Caco-2 (cell line): ENCODE measurements around the gene ASIC4. TPM values are rescaled to one million over a fixed set of nuclear protein-coding genes. Genes with fewer than 3 reads are reported as not detected.

ENCODE experiments used
- BruUV-seq: library from RNA; stranded (reverse); fragments of 400-500 nt; replicated peaks from 2 replicates; lab custom pipeline; 2021; lab: Mats Ljungman, UMichigan
- CTCF ChIA-PET: fragments of 300-600 bp; sonication (Branson Sonifier 250); formaldehyde crosslinking; loops from one replicate; lab custom pipeline; 2022; ENCODE audit warnings: antibody characterized with exemption; lab: Charles Lee
- POLR2A ChIA-PET: fragments of 300-600 bp; sonication (Branson Sonifier 250); formaldehyde crosslinking; loops from one replicate; lab custom pipeline; 2022; ENCODE audit warnings: antibody characterized with exemption; lab: Charles Lee
- DNase-seq, 2 experiments: peaks; one replicate each; pipeline versions ENCODE4 v3.0.0 to v3.0.0-alpha.2; 2020 to 2022
- H3K27me3 ChIP-seq: replicated peaks from 2 replicates; pipeline ENCODE4 v1.6.0; 2011; ENCODE audit warnings: low read length; ENCODE audit not compliant: control insufficient read depth, insufficient read depth
- H3K36me3 ChIP-seq: 2 replicates; pipeline ENCODE4 v1.5.1; 2011; ENCODE audit warnings: low read length; ENCODE audit not compliant: control insufficient read depth, insufficient read depth
- H3K4me1 ChIP-seq: fragments of 250-450 bp; sonication (Bioruptor Pico); 2 replicates; pipeline ENCODE4 v1.5.1; 2020; ENCODE audit warnings: mild to moderate bottlenecking
- H3K4me3 ChIP-seq: 2 replicates; pipeline ENCODE4 v1.5.1; 2011; ENCODE audit warnings: low read depth, mild to moderate bottlenecking, control low read depth, low read length
- H3K9me3 ChIP-seq: fragments of 250-450 bp; sonication (Bioruptor Pico); 2 replicates; pipeline ENCODE4 v1.5.1; 2020; ENCODE audit warnings: mild to moderate bottlenecking, moderate library complexity
- H3K27ac Mint-ChIP-seq: one replicate; pipeline ENCODE4 v1.8.0; 2022; ENCODE audit warnings: mixed read lengths; ENCODE audit not compliant: unreplicated experiment
- H3K27me3 Mint-ChIP-seq: one replicate; pipeline ENCODE4 v1.8.0; 2022; ENCODE audit warnings: mixed read lengths; ENCODE audit not compliant: insufficient read depth, unreplicated experiment
- H3K36me3 Mint-ChIP-seq: one replicate; pipeline ENCODE4 v1.8.0; 2022; ENCODE audit warnings: mild to moderate bottlenecking, mixed read lengths; ENCODE audit not compliant: insufficient read depth, unreplicated experiment
- H3K4me1 Mint-ChIP-seq: one replicate; pipeline ENCODE4 v1.8.0; 2022; ENCODE audit warnings: low read depth, mixed read lengths; ENCODE audit not compliant: unreplicated experiment
- H3K4me3 Mint-ChIP-seq: one replicate; pipeline ENCODE4 v1.8.0; 2022; ENCODE audit warnings: mild to moderate bottlenecking, moderate library complexity, mixed read lengths; ENCODE audit not compliant: unreplicated experiment
- H3K9me3 Mint-ChIP-seq: one replicate; pipeline ENCODE4 v1.8.0; 2022; ENCODE audit warnings: mixed read lengths; ENCODE audit not compliant: unreplicated experiment
- CTCF ChIP-seq, 2 experiments: fragments of 200-600 bp in 1 of 2; IDR thresholded peaks; 1 replicate in 1 of 2; 2 replicates in 1 of 2; pipeline versions ENCODE4 v1.5.1 to v1.8.0; 2011 to 2022; ENCODE audit warnings: antibody characterized with exemption in 1 of 2, control low read depth in 1 of 2, inconsistent platforms in 1 of 2, low read depth in 1 of 2, low read length in 1 of 2, mild to moderate bottlenecking in 1 of 2, moderate library complexity in 1 of 2; ENCODE audit not compliant: insufficient read depth in 1 of 2, severe bottlenecking in 1 of 2, unreplicated experiment in 1 of 2
- intact Hi-C: fragments of 100-400 bp; cut with micrococcal nuclease; formaldehyde crosslinking; loops from one replicate; pipeline ENCODE4 v1.10.0; 2022; ENCODE audit not compliant: unreplicated experiment
- total RNA-seq: library from RNA; stranded (reverse); gene quantifications from 2 replicates; pipeline ENCODE4 v1.2.3, GENCODE V29; 2022

The ASIC4 gene
- total RNA-seq, 1 experiment from 2014 or later, result 0.16 TPM

- no peaks in the 10 kb centered on the region for H3K9me3 ChIP-seq
- H3K27me3 ChIP-seq, result no peaks in the 10 kb centered on the region
- POLR2A ChIA-PET, result interaction anchor here (0.6 to 2.1 kb wide), 3 partner anchors 28 to 100 kb away, joined by 3 to 4 read pairs (median 3); partner anchors contain the start of gene OBSL1
- Mint-ChIP-seq H3K27ac (peak overlapping the region; percentile 73), H3K9me3 (no peaks in the 10 kb centered on the region), H3K4me3 (peak overlapping the region; percentile 92), H3K27me3 (no peaks in the 10 kb centered on the region), H3K4me1 (peaks cover 7% of the 10 kb centered on the region), H3K36me3 (peaks cover 34% of the 10 kb centered on the region)
- CTCF ChIA-PET, result interaction anchor here (0.6 to 3.4 kb wide), 15 partner anchors 9 to 154 kb away, joined by 3 to 19 read pairs (median 5); partner anchors contain the start of genes GMPPA, OBSL1 and STK11IP
- H3K36me3 ChIP-seq, result peaks cover 8% of the 10 kb centered on the region
- H3K4me3 ChIP-seq, result peak overlapping the region; percentile 92
- peak; percentile 55 to 63 for DNase-seq
- peaks cover 21% of the 10 kb centered on the region for H3K4me1 ChIP-seq
- no TSS peak for BruUV-seq
- TF ChIP-seq CTCF (IDR thresholded peaks at IDR 0.05; ENCODE audit: insufficient read depth in 1 of 2, low read depth in 1 of 2, low read length in 1 of 2, severe bottlenecking in 1 of 2, unreplicated experiment in 1 of 2), result no peak
- intact Hi-C loops, result loop anchor here (1.0 to 2.0 kb wide), 4 partner anchors 9 to 99 kb away; partner anchors contain the start of gene INHA
Measured at GRCh38 chr2:219542931-219543595, 28.8 kb downstream of the ASIC4 start.

DNA sequence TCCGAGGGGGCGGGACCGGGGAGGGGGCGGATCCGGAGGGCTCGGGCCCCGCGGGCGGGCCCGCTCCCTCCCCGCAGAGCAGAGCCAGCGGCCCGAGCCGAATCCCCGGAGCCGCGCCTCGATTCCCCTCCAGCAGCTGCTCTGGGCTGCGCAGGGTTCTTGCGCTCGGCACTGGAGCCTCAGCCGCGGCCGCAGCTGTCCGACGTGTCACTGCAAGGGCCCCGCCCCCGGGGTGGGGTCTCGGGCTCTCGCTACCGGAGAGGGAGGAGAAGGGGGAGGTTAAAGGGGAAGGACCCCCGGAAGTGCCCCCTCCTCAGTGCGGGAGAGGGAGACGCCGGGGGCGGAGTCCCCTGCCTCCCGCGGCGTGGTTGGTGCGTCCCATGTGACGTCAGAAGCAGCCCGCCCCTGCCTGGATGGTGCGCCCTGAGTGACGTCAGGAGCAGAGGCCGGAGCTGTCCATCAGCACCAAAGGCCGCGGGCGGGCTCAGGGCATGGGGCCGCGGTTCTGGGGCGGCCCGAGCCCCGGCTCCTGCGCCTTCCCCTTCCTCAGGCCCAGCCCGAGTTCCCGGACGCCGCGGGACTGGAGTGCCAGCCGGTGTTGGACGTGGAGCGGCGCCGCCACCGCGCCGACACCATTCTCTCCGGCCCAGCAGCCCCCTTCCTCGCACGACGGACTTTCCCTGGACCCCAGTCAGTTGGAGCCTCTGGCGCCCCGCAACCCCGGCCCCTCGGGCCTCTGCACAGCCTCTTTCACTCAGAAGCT lies 29.5 kb downstream of the ASIC4 start, which contains the start of the genes CHPF and TMEM198:
Gene CHPF, minus strand, starts transcription at position 214 of the 763 bp plus-strand sequence. CDS start 271 bp downstream, outside the sequence.
Gene TMEM198, plus strand, starts transcription at position 433 of the 763 bp plus-strand sequence. CDS start 700 bp downstream, outside the sequence.
- Mint-ChIP-seq H3K4me3 (peak within 1 kb of the TSS; percentile 92), H3K27me3 (no peaks in the 10 kb centered on the region), H3K4me1 (peaks cover 7% of the 10 kb centered on the region), H3K36me3 (peaks cover 30% of the 10 kb centered on the region), H3K9me3 (no peaks in the 10 kb centered on the region), H3K27ac (peak within 1 kb of the TSS; percentile 87)
- H3K4me1 ChIP-seq, result peaks cover 19% of the 10 kb centered on the region
- TF ChIP-seq CTCF (IDR thresholded peaks at IDR 0.05; ENCODE audit: insufficient read depth in 1 of 2, low read depth in 1 of 2, low read length in 1 of 2, severe bottlenecking in 1 of 2, unreplicated experiment in 1 of 2), result no peak
- H3K4me3 ChIP-seq, result peak within 1 kb of the TSS; percentile 92
- ChIA-PET CTCF (interaction anchor here (0.6 to 3.4 kb wide), 14 partner anchors 9 to 155 kb away, joined by 3 to 19 read pairs (median 5); partner anchors contain the start of genes GMPPA and STK11IP), POLR2A (interaction anchor here (0.6 to 2.1 kb wide), 4 partner anchors 27 to 175 kb away, joined by 3 to 4 read pairs (median 3); partner anchors contain the start of genes OBSL1 and STK11IP)
- intact Hi-C loops, result loop anchor here (1.0 to 2.0 kb wide), 4 partner anchors 9 to 99 kb away; partner anchors contain the start of gene INHA
- H3K9me3 ChIP-seq, result no peaks in the 10 kb centered on the region
- peaks cover 8% of the 10 kb centered on the region for H3K36me3 ChIP-seq
- H3K27me3 ChIP-seq, result no peaks in the 10 kb centered on the region
- peak; percentile 99 for DNase-seq
- BruUV-seq, result no TSS peak

- H3K36me3 ChIP-seq, result peaks cover 8% of the 10 kb centered on the region
- DNase-seq, result no peak
- ChIA-PET CTCF (interaction anchor here (2.0 kb wide), 1 partner anchor 49 kb away, joined by 11 read pairs; a partner anchor contains a TSS), POLR2A (no interaction called here)
- H3K4me1 ChIP-seq, result peaks cover 19% of the 10 kb centered on the region
- H3K27me3 ChIP-seq, result no peaks in the 10 kb centered on the region
- H3K27me3 Mint-ChIP-seq, result no peaks in the 10 kb centered on the region
- peaks cover 22% of the 10 kb centered on the region for H3K36me3 Mint-ChIP-seq
- peak overlapping the region; percentile 87 for H3K27ac Mint-ChIP-seq
- H3K4me1 Mint-ChIP-seq, result peaks cover 7% of the 10 kb centered on the region
- no peaks in the 10 kb centered on the region for H3K9me3 ChIP-seq
- BruUV-seq, result no TSS peak
- H3K4me3 ChIP-seq, result peak overlapping the region; percentile 92
- no peaks in the 10 kb centered on the region for H3K9me3 Mint-ChIP-seq
- no peak for TF ChIP-seq CTCF (IDR thresholded peaks at IDR 0.05; ENCODE audit: insufficient read depth in 1 of 2, low read depth in 1 of 2, low read length in 1 of 2, severe bottlenecking in 1 of 2, unreplicated experiment in 1 of 2)
- peak overlapping the region; percentile 92 for H3K4me3 Mint-ChIP-seq
- intact Hi-C loops, result no loop called here
Measured at GRCh38 chr2:219544567-219544966, 30.3 kb downstream of the ASIC4 start.
